ENCODE data around the gene UBN1.

- TF ChIP-seq POLR2A (IDR thresholded peaks at IDR 0.05) (no peak), CTCF (IDR thresholded peaks at IDR 0.05) (no peak)
Measured at GRCh38 chr16:4888428-4889135, 41.3 kb downstream of the UBN1 start.
